ENCODE measurements around the gene MEX3D.

MEX3D gene

GRCh38 chr19:1560286-1560882, 7.7 kb downstream of the MEX3D start:
- no peak overlapping the region for H3K27ac ChIP-seq
- TF ChIP-seq, protein P1, sequence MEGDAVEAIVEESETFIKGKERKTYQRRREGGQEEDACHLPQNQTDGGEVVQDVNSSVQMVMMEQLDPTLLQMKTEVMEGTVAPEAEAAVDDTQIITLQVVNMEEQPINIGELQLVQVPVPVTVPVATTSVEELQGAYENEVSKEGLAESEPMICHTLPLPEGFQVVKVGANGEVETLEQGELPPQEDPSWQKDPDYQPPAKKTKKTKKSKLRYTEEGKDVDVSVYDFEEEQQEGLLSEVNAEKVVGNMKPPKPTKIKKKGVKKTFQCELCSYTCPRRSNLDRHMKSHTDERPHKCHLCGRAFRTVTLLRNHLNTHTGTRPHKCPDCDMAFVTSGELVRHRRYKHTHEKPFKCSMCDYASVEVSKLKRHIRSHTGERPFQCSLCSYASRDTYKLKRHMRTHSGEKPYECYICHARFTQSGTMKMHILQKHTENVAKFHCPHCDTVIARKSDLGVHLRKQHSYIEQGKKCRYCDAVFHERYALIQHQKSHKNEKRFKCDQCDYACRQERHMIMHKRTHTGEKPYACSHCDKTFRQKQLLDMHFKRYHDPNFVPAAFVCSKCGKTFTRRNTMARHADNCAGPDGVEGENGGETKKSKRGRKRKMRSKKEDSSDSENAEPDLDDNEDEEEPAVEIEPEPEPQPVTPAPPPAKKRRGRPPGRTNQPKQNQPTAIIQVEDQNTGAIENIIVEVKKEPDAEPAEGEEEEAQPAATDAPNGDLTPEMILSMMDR (conservative IDR thresholded peaks at IDR 0.05) = no peak
- TF ChIP-seq ZFX (IDR thresholded peaks at IDR 0.05) = no peak

DNA sequence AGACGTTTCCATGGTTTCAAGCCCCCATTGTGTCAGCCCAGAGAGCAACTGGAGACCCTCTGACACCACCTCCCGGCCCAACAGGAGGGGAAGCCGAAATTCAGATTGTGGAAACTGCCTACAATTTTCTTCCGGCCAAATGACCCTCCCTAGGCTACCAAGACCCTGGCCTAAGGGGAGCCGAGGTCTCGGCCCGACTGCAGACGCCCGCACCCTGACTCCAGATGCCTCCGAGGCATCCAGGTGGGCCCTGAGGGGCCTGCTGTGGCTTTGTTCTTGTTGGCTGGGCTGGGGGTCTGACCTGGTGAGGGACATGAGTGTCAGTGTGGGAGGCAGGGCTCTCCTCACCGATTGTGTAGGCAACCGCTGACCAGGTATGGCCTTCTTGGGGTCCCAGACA, 9.6 kb downstream of the MEX3D start:
- TF ChIP-seq, protein P1 (conservative IDR thresholded peaks at IDR 0.05) = no peak
- TF ChIP-seq ZFX (IDR thresholded peaks at IDR 0.05) = no peak
- H3K27ac ChIP-seq = no peak overlapping the region

DNA sequence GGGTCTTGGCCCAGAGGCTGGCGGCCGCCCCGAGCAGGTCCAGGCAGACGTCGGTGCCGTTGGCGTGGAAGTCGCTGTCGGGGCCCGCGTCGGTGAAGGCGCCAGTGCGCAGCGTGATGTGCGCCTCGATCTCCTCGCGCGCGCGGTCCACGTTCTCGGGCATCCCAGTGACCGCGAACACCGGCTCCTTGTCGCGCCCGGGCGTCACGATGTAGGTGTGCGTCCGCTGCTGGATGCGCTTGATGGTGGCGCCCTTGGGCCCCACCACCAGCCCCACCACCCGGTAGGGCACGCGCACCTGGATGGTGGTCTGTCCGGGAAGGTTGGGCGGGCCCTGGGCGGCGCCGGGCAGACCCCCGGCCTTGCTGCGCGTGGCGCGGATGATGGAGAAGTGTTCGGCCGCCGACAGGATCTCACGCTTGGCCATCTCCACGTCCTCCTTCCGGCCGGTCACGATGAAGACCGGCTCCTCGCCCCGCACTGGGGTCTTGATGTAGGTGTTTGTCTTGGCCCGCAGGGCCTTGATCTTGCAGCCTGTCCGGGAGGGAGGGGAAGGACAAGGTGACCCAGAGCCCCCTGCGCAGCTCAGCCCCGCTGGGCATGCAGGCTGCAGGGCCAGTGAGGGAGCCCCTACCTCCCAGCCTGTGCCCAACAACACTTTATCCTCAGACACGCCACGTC, 11.6 kb downstream of the MEX3D start:
- no peak overlapping the region for H3K27ac ChIP-seq
- no peak for TF ChIP-seq ZFX (IDR thresholded peaks at IDR 0.05)
- TF ChIP-seq, protein P1 (conservative IDR thresholded peaks at IDR 0.05) = no peak

- no peak for TF ChIP-seq ZFX (IDR thresholded peaks at IDR 0.05)
- TF ChIP-seq, protein P1 (conservative IDR thresholded peaks at IDR 0.05) = no peak
- no peak overlapping the region for H3K27ac ChIP-seq
These were observed 12.4 kb downstream of the MEX3D start for GRCh38 chr19:1555487-1556389.

- H3K27ac ChIP-seq = no peak overlapping the region
- no peak for TF ChIP-seq ZFX (IDR thresholded peaks at IDR 0.05)
- TF ChIP-seq, protein P1 (conservative IDR thresholded peaks at IDR 0.05) = no peak
These were observed 13.2 kb downstream of the MEX3D start for GRCh38 chr19:1554968-1555367.

DNA sequence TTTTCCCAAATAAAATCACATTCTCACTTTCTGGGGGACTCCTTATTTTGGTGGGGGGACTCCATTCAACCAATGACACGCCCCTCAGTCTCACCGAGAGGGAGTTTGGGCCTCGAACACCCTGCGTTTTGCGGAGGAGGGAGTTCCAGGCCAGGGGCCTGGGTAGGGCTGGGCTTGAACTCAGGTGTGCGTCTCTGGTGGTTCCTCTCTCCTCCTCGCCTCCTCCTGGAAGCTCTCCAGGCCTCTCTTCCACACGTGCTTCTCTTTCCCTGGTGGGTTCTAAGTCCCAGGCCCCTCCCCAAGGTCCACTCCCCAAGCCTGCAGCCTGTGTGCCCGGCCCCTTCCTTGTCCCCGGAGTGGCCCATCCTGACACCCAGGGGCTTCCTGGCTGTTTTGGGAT, 14.7 kb downstream of the MEX3D start:
- no peak for TF ChIP-seq ZFX (IDR thresholded peaks at IDR 0.05)
- TF ChIP-seq, protein P1 (conservative IDR thresholded peaks at IDR 0.05) = no peak

More for the DNA sequence above, 14.7 kb downstream of the MEX3D start:
- no peak overlapping the region for H3K27ac ChIP-seq

Data from C4-2B (cell line).